Hematopoietic multipotent progenitor cell treated with erythropoietin and hydrocortisone succinate and interleukin-3 and kit ligand, for 15 days (in vitro differentiated cells): ENCODE measurements around the gene TACC2.

ENCODE experiments used
- DNase-seq: peaks from one replicate; pipeline ENCODE4 v3.0.0-alpha.2; 2015; ENCODE audit warnings: low spot score

The TACC2 gene

GRCh38 chr10:122276611-122277208 lies 287.7 kb downstream of the TACC2 start:
- DNase-seq, result no peak

GRCh38 chr10:122277526-122278136 lies 288.7 kb downstream of the TACC2 start:
- DNase-seq, result no peak

DNA sequence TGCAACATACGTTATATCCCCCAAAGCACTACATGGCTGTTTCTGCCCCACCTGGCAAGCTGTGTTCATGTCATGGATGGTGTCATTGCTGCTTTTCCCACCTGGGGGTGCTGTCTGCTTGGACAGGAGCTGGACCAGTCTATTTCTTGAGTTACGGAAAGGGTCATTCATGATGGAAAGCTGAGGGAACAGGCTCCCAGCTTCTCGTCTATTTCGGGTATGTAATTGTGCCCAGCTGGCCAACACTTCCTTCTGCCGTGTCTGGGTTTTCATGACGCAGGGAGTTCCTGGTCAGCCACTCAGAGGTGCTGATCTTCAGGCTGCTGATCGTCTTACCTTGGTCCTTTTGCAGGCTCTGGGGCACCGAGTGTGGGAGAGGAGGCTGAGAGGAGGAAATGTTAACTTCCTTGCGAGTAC lies 290.8 kb downstream of the TACC2 start:
- no peak for DNase-seq

GRCh38 chr10:122280156-122280555 lies 291.2 kb downstream of the TACC2 start:
- no peak for DNase-seq

GRCh38 chr10:122281018-122281626 lies 292.2 kb downstream of the TACC2 start:
- no peak for DNase-seq

- DNase-seq, result no peak
Measured at GRCh38 chr10:122281751-122282150, 292.8 kb downstream of the TACC2 start.

GRCh38 chr10:122282253-122282671 lies 293.3 kb downstream of the TACC2 start:
- no peak for DNase-seq

GRCh38 chr10:122282909-122283308 lies 293.9 kb downstream of the TACC2 start:
- DNase-seq, result no peak

- DNase-seq, result no peak
Measured at GRCh38 chr10:122285506-122286444, 296.8 kb downstream of the TACC2 start.

DNA sequence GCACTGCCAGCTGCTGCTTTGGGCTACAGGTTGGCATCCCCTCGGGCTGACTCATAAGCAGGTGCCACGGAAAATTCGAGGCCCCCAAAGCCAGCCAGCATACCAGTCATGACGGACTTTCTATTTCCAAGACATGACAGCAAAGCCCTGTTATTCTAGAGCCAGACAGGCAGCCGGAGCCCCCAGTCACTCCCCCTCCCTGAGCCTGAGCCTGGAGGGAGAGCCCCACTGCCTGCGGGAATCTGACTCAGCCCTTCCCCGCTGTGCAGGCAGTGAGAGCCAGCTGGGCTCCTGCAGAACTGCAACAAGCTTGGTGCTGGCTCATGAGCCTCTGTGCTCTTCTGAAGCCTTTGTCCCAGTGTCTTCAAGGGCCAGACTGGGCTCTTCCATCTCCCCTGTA lies 297.9 kb downstream of the TACC2 start:
- DNase-seq, result no peak

- DNase-seq, result no peak
Measured at GRCh38 chr10:122287570-122287969, 298.6 kb downstream of the TACC2 start.

DNA sequence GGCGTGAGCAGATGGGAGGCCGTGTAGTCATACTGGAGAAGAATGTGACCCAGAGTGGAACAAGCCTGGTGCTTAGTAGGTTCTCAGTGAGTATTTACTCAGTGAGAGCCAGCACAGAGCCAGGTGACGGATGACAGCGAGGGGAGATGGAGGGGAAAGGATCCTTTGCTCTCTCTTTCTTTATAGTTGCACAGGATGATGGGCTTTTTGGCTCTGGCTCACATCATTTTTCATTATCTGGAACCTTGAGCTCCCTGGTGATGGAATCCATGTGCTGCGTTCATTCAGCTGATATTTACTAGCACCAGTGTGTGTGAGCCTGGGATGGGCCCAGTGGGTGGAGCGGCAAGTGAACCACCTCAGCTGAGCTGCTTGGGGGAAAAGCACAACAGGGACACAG lies 299.3 kb downstream of the TACC2 start:
- DNase-seq, result no peak

- no peak for DNase-seq
Measured at GRCh38 chr10:122288917-122289316, 300.0 kb downstream of the TACC2 start.

DNA sequence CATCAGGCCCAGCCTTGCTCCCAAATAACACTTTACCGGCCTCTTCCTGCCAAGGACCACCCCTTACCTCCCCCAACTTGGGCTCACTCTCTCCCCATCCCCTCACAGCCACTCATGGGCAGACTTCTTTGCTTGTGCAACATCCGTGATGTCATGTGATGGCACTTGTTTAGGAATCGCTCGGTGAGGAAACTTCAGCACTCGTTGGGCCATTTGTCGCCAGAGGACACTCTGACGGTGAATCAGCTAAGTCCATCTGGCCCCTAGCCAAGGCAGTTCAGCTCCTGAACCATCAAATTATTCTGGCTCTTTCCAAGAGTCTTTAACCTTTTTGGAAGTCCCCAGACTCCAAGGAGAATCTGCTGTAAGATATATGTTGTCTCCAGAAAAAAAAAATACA lies 301.4 kb downstream of the TACC2 start:
- no peak for DNase-seq

DNA sequence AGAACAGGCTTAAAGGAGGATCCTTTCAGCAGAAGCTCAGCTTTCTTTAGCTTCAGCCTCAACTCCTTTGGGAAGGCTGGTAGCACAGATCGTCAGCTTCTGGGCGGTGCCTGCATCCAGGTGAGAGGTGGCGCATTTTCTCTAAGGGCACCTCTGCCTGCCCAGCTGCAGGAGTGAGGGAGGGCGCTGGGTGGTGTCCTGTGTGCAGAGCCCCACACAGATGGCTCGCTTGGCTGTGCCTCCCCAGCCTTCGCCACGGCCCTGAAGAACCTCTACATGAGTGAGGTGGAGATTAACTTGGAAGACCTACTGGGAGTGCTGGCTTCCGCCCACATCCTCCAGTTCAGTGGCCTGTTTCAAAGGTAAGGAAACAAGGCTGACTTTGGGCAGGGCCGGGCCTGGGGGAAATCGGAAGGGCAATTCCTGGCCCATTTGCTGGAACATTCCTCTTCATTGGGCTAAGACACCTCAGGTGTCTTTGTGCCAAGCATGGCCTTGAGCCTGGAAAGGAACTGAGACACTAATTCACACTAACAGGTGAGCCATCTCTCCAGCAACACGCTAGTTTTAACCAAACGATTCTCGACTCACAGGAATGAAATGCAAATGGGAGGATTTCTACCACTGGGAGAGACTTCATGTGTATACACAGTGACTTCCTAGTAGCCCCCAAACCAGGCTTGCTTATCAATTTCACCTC lies 302.0 kb downstream of the TACC2 start:
- DNase-seq, result no peak

DNA sequence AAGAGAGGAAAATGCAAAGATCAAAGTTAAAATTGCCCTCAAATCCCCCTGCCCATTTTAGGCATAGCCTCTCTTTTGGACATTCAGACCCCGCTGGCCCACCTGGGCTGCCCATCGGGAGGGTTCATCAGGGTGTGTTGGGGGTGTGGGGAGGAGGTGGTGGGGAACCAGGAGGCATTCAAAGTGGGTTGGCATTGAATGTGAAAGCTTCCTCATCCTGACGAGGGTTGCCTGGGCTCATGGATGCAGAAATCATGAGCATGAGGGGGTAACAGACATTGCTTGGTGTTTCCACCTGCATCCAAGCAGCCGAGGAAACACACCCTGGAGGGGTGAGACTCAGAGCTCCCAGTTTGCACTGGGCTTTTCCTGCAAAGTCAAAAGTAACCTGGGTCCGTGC lies 302.8 kb downstream of the TACC2 start:
- no peak for DNase-seq

DNA sequence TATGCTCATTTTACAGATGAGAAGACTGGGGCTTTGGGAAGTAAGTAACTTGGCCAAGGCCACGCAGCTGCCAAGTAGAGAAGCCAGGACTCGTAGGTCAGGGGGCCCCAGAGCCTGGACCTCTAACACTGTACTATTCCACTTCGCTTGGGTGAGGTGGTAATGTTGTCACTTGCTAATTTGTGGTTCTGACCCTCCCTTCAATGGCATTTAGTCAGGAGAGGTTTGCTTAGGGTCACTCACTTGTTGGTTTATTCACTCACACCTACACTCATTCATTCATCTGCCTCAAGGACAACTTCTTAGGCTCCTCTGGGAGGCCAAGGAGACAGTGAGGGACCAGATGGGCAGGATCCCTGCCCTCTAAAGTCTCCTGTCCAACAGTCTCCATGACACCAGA lies 303.4 kb downstream of the TACC2 start:
- no peak for DNase-seq

GRCh38 chr10:122293156-122293960 lies 304.4 kb downstream of the TACC2 start:
- no peak for DNase-seq

DNA sequence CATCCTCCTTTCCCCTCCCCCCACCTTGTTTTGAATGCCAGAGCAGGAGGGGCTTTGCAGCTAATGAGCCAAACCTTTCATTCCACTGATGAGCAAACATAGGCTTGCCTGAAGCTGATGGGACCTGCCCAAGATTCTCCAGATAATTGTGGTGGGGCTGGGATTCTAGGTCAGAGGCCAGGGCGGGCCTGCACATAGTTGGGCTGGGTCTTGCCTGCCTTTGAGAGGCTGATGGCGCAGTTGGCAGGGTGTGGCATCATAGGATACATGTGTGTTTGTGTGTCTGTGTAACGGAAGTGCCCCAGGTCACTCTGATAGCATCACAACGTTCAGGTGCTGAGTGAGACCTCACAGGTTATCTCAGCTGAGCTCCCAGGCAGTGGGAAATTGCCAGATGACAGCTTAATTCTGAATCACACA lies 305.0 kb downstream of the TACC2 start:
- no peak for DNase-seq

GRCh38 chr10:122294511-122295450 lies 305.8 kb downstream of the TACC2 start:
- DNase-seq, result no peak
